IMR-90 (cell line): ENCODE results near the gene GALK1. TPM values are rescaled to one million over a fixed set of nuclear protein-coding genes. Genes with fewer than 3 reads are reported as not detected.
A peak's percentile ranks its signal among the peaks of the same experiment; 100 is the strongest.

Experiments
- ATAC-seq: fragments of 200-7000 bp; cut with Tn5 transposase; 2 replicates; pipeline ENCODE4 v1.9.1; 2020; ENCODE audit warnings: low read depth, mild to moderate bottlenecking, moderate library complexity
- BruUV-seq: library from RNA; stranded (reverse); fragments of 400-500 nt; replicated peaks from 2 replicates; lab custom pipeline; 2021; lab: Mats Ljungman, UMichigan
- CTCF ChIA-PET: fragments of 300-600 bp; formaldehyde crosslinking; extraction: SDS; loops from one replicate; lab custom pipeline; 2021; ENCODE audit warnings: antibody characterized with exemption; lab: Yijun Ruan, JAX
- POLR2A ChIA-PET: fragments of 300-600 bp; sonication (Branson Sonifier 250); formaldehyde crosslinking; loops from one replicate; lab custom pipeline; 2022; ENCODE audit warnings: antibody characterized with exemption; ENCODE audit not compliant: unreplicated experiment; lab: Charles Lee
- DNase-seq: peaks from one replicate; pipeline ENCODE4 v3.0.0; 2013
- H2AFZ ChIP-seq: replicated peaks from 2 replicates; pipeline ENCODE3; 2013; ENCODE audit warnings: low read length, mild to moderate bottlenecking; ENCODE audit not compliant: poor library complexity
- H2AK5ac ChIP-seq: 2 replicates; pipeline ENCODE4 v1.6.1; 2013; ENCODE audit warnings: low read depth, low read length, inconsistent platforms
- H2AK9ac ChIP-seq: replicated peaks from 2 replicates; pipeline ENCODE3; 2013; ENCODE audit warnings: mild to moderate bottlenecking, low read depth, low read length, moderate library complexity; ENCODE audit not compliant: poor library complexity
- H2BK120ac ChIP-seq: 2 replicates; pipeline ENCODE4 v1.6.1; 2013; ENCODE audit warnings: low read depth, low read length, inconsistent platforms
- H2BK15ac ChIP-seq: 3 replicates; pipeline ENCODE4 v1.6.1; 2013; ENCODE audit warnings: low read depth, low read length, inconsistent platforms
- H2BK20ac ChIP-seq: 2 replicates; pipeline ENCODE4 v1.6.1; 2013; ENCODE audit warnings: low read depth, mild to moderate bottlenecking, inconsistent platforms, low read length, moderate library complexity
- H2BK5ac ChIP-seq: 2 replicates; pipeline ENCODE4 v1.6.1; 2013; ENCODE audit warnings: mild to moderate bottlenecking, low read depth, low read length, inconsistent platforms; ENCODE audit not compliant: poor library complexity, severe bottlenecking
- H3K14ac ChIP-seq: replicated peaks from 2 replicates; pipeline ENCODE4 v1.6.1; 2013; ENCODE audit warnings: low read depth, low read length, inconsistent platforms
- H3K18ac ChIP-seq: 2 replicates; pipeline ENCODE4 v1.6.1; 2013; ENCODE audit warnings: low read depth, low read length, control low read depth
- H3K23ac ChIP-seq: 2 replicates; pipeline ENCODE4 v1.6.1; 2013; ENCODE audit warnings: low read depth, low read length, inconsistent platforms
- H3K27ac ChIP-seq: 2 replicates; pipeline ENCODE4 v1.5.1; 2013; ENCODE audit warnings: mild to moderate bottlenecking, control low read depth, low read length; ENCODE audit not compliant: insufficient read depth
- H3K27me3 ChIP-seq: 2 replicates; pipeline ENCODE4 v1.6.1; 2013; ENCODE audit warnings: low read length; ENCODE audit not compliant: control insufficient read depth, insufficient read depth
- H3K36me3 ChIP-seq: 2 replicates; pipeline ENCODE4 v1.6.1; 2013; ENCODE audit warnings: low read length, mixed read lengths; ENCODE audit not compliant: control insufficient read depth, insufficient read depth
- H3K4ac ChIP-seq: 2 replicates; pipeline ENCODE4 v1.6.1; 2013; ENCODE audit warnings: low read depth, low read length, inconsistent platforms
- H3K4me1 ChIP-seq: 2 replicates; pipeline ENCODE4 v1.6.1; 2013; ENCODE audit warnings: low read length, mixed read lengths; ENCODE audit not compliant: control insufficient read depth, insufficient read depth
- H3K4me2 ChIP-seq: 2 replicates; pipeline ENCODE4 v1.6.1; 2013; ENCODE audit warnings: low read depth, mild to moderate bottlenecking, control low read depth, low read length, moderate library complexity
- H3K4me3 ChIP-seq: 2 replicates; pipeline ENCODE4 v1.5.1; 2013; ENCODE audit warnings: low read depth, mild to moderate bottlenecking, control low read depth, low read length, moderate library complexity; ENCODE audit not compliant: insufficient read depth
- H3K56ac ChIP-seq: 2 replicates; pipeline ENCODE4 v1.6.1; 2013; ENCODE audit warnings: low read length, inconsistent platforms; ENCODE audit not compliant: insufficient read depth; ENCODE audit errors: extremely low read depth
- H3K79me1 ChIP-seq, 2 experiments: 2 replicates each; pipeline ENCODE4 v1.6.1; 2013; ENCODE audit warnings: low read length in 2 of 2, inconsistent platforms in 1 of 2, low read depth in 1 of 2
- H3K9ac ChIP-seq: 2 replicates; pipeline ENCODE4 v1.6.1; 2013; ENCODE audit warnings: low read depth, low read length, control low read depth
- H3K9me1 ChIP-seq: 2 replicates; pipeline ENCODE4 v1.6.1; 2013; ENCODE audit warnings: low read length, inconsistent platforms; ENCODE audit not compliant: insufficient read depth
- H3K9me3 ChIP-seq: 2 replicates; pipeline ENCODE4 v1.6.1; 2013; ENCODE audit warnings: low read length; ENCODE audit not compliant: control insufficient read depth, insufficient read depth
- H4K20me1 ChIP-seq: 2 replicates; pipeline ENCODE4 v1.6.1; 2013; ENCODE audit warnings: low read length, inconsistent platforms; ENCODE audit not compliant: insufficient read depth
- H4K5ac ChIP-seq: 2 replicates; pipeline ENCODE4 v1.6.1; 2013; ENCODE audit warnings: mild to moderate bottlenecking, low read depth, low read length, control low read depth
- H4K8ac ChIP-seq, 2 experiments: 2 replicates each; pipeline ENCODE4 v1.6.1; 2013; ENCODE audit warnings: low read depth in 2 of 2, low read length in 2 of 2, control low read depth in 1 of 2, inconsistent platforms in 1 of 2
- H4K91ac ChIP-seq: 2 replicates; pipeline ENCODE4 v1.6.1; 2013; ENCODE audit warnings: low read depth, low read length, inconsistent platforms; ENCODE audit not compliant: insufficient read depth
- BHLHE40 ChIP-seq: fragments of 150-350 bp; IDR thresholded peaks from 2 replicates; pipeline ENCODE4 v1.6.1; 2016; ENCODE audit warnings: mild to moderate bottlenecking, low read depth, low read length
- CEBPB ChIP-seq: IDR thresholded peaks from 2 replicates; pipeline ENCODE4 v1.6.1; 2012; ENCODE audit warnings: low read depth, low read length, improper control_type of control experiment
- CHD1 ChIP-seq: IDR thresholded peaks from 2 replicates; pipeline ENCODE4 v1.6.1; 2012; ENCODE audit warnings: low read depth, low read length, improper control_type of control experiment
- FOS ChIP-seq: fragments of 150-350 bp; IDR thresholded peaks from 2 replicates; pipeline ENCODE4 v1.6.1; 2016; ENCODE audit warnings: low read depth, low read length
- MAFK ChIP-seq: IDR thresholded peaks from 2 replicates; pipeline ENCODE4 v1.6.1; 2012; ENCODE audit warnings: low read depth, low read length, improper control_type of control experiment
- MAZ ChIP-seq: IDR thresholded peaks from 2 replicates; pipeline ENCODE4 v1.6.1; 2012; ENCODE audit warnings: low read depth, mild to moderate bottlenecking, low read length, improper control_type of control experiment, moderate library complexity, borderline replicate concordance
- MXI1 ChIP-seq: IDR thresholded peaks from 2 replicates; pipeline ENCODE4 v1.6.1; 2012; ENCODE audit warnings: low read depth, mild to moderate bottlenecking, low read length, moderate library complexity, borderline replicate concordance
- NFE2L2 ChIP-seq: fragments of 150-350 bp; IDR thresholded peaks from 2 replicates; pipeline ENCODE4 v1.6.1; 2016; ENCODE audit warnings: low read depth, mild to moderate bottlenecking, low read length
- POLR2A ChIP-seq: IDR thresholded peaks from 2 replicates; pipeline ENCODE4 v1.6.1; 2012; ENCODE audit warnings: mild to moderate bottlenecking, low read depth, low read length
- RAD21 ChIP-seq: IDR thresholded peaks from 2 replicates; pipeline ENCODE4 v1.6.1; 2012; ENCODE audit warnings: low read length, improper control_type of control experiment
- RCOR1 ChIP-seq: IDR thresholded peaks from 2 replicates; pipeline ENCODE4 v1.6.1; 2012; ENCODE audit warnings: mild to moderate bottlenecking, low read length, improper control_type of control experiment; ENCODE audit not compliant: insufficient replicate concordance
- RFX5 ChIP-seq: IDR thresholded peaks from 2 replicates; pipeline ENCODE4 v1.8.0; 2012; ENCODE audit warnings: low read depth, mild to moderate bottlenecking, low read length, moderate library complexity
- SMC3 ChIP-seq: fragments of 150-350 bp; IDR thresholded peaks from 2 replicates; pipeline ENCODE4 v1.6.1; 2016; ENCODE audit warnings: low read depth, mild to moderate bottlenecking, antibody characterized with exemption, low read length, moderate library complexity
- USF2 ChIP-seq: fragments of 150-350 bp; IDR thresholded peaks from 2 replicates; pipeline ENCODE4 v1.6.1; 2017; ENCODE audit warnings: mild to moderate bottlenecking, antibody characterized with exemption, low read length, low read depth
- WGBS, 2 experiments: methylation state at CpG; one replicate each; pipeline versions ENCODE4 v1.1.5 to v1.1.7; 2013; ENCODE audit warnings: missing lambda C conversion rate in 2 of 2; ENCODE audit not compliant: insufficient read length in 1 of 2; ENCODE audit errors: extremely low coverage in 2 of 2; 5-methylcytosine and 5-hydroxymethylcytosine counted together
- dilution Hi-C: fragments of 300-500 bp; cut with HindIII; formaldehyde crosslinking; loops from one replicate; pipeline ENCODE4 v1.14.3; 2018; ENCODE audit warnings: low sequenced_read_pairs; ENCODE audit not compliant: unreplicated experiment
- in situ Hi-C: fragments of 300-500 bp; cut with MboI; formaldehyde crosslinking; loops from 3 replicates; pipeline ENCODE4 v1.14.3; 2019; ENCODE audit warnings: low sequenced_read_pairs, inconsistent platforms, mixed read lengths
- intact Hi-C: fragments of 100-400 bp; cut with micrococcal nuclease; formaldehyde crosslinking; loops from 2 replicates; pipeline ENCODE4 v1.10.0; 2022
- polyA plus RNA-seq, 3 experiments: library from polyadenylated mRNA; depleted of rRNA; stranded (reverse); fragments of >200 nt; gene quantifications; 2 replicates each; pipeline ENCODE4 v1.2.3, GENCODE V29; 2012; ENCODE audit warnings: low replicate concordance in 1 of 3
- total RNA-seq: library from RNA; depleted of rRNA; stranded (reverse); fragments of >200 nt; gene quantifications from 2 replicates; pipeline ENCODE4 v1.2.3, GENCODE V29; 2012
- TF ChIP-seq, protein P1 (sequence below): conservative IDR thresholded peaks from 2 replicates; pipeline ENCODE4 v1.5.1; 2012; ENCODE audit warnings: mild to moderate bottlenecking, low read depth, low read length, improper control_type of control experiment
- TF ChIP-seq, protein P2 (sequence below): fragments of 150-350 bp; IDR thresholded peaks from 2 replicates; pipeline ENCODE4 v1.6.1; 2016; ENCODE audit warnings: low read depth, mild to moderate bottlenecking, low read length, moderate library complexity, borderline replicate concordance

Gene GALK1
- total and polyA plus RNA-seq, 2 of the 4 experiments (the other 2 are of a cell fraction), result 19.9 to 21.9 TPM

DNA sequence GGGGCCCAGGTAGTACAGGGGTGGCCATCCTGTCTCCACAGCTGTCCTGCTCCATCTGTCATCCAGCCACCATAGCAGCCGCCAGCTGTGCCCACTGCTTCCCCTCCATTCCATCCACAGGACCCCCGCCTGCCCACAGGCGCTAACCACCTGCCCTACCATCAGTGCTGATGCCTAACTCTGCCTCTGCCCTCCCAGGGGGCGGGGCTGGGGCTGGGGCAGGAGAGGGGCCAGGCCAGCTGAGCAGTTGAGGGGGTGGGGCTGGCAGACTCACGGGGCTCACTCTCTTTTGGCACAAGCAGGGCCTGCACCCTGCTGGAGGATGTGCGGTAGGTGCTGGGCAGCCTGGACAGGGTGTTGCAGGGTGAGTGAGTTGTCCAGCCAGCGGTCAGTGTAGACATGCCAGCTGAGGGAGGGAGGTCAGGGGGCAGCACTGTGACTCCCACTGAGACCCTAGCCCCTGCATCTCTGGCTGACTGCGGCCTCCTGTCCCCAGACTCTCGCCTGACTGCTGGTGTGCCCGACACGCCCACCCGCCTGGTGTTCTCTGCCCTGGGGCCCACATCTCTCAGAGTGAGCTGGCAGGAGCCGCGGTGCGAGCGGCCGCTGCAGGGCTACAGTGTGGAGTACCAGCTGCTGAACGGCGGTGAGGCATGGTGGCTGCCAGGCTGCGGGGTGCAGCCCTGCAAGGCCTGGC, 9.6 kb downstream of the GALK1 start:
- Histone ChIP-seq H3K9me1 (peaks cover 3% of the 10 kb centered on the region; the same call in 1 of the 2 replicates), H3K4me1 (peaks cover 6% of the 10 kb centered on the region), H3K79me1 (no peaks in the 10 kb centered on the region), H3K18ac (no peak overlapping the region), H3K4ac (no peak overlapping the region), H2AK5ac (no peak overlapping the region), H3K14ac (no peak overlapping the region), H2BK20ac (no peak overlapping the region), H4K5ac (no peak overlapping the region), H2BK5ac (no peak overlapping the region), H4K20me1 (no peaks in the 10 kb centered on the region), H3K56ac (no peak overlapping the region), H2AFZ (no peak overlapping the region), H2BK120ac (no peak overlapping the region), H3K9ac (no peak overlapping the region), H3K36me3 (no peaks in the 10 kb centered on the region), H3K9me3 (no peaks in the 10 kb centered on the region), H2AK9ac (peak overlapping the region; percentile 76), H3K27ac (no peak overlapping the region), H4K8ac (no peak overlapping the region), H2BK15ac (no peak overlapping the region), H3K4me3 (no peak overlapping the region), H3K27me3 (no peaks in the 10 kb centered on the region; the same call in 1 of the 2 replicates), H3K4me2 (no peak overlapping the region), H4K91ac (no peak overlapping the region), H3K23ac (no peak overlapping the region)
- 80% methylated on average over 5 of the region's 20 CpGs; no CpG with 5 or more reads in 1 of the 2 experiments for WGBS, 2 experiments
- CTCF ChIA-PET, result no interaction called here
- ATAC-seq (no peak), DNase-seq (no peak)
- intact Hi-C loops (no loop called here), in situ Hi-C loops (no loop called here), dilution Hi-C loops (no loop called here)
- POLR2A ChIA-PET, result interaction anchor here (0.5 kb wide), 1 partner anchor 20 kb away, joined by 3 read pairs; no protein-coding TSS in a partner anchor
- BruUV-seq, result no TSS peak
- TF ChIP-seq CEBPB (no peak), RCOR1 (no peak), USF2 (no peak), MAFK (no peak), NFE2L2 (no peak), MAZ (no peak), FOS (no peak), MXI1 (no peak), POLR2A (no peak), RAD21 (no peak), BHLHE40 (no peak), CHD1 (no peak), RFX5 (no peak), SMC3 (no peak)
- TF ChIP-seq, protein P1, sequence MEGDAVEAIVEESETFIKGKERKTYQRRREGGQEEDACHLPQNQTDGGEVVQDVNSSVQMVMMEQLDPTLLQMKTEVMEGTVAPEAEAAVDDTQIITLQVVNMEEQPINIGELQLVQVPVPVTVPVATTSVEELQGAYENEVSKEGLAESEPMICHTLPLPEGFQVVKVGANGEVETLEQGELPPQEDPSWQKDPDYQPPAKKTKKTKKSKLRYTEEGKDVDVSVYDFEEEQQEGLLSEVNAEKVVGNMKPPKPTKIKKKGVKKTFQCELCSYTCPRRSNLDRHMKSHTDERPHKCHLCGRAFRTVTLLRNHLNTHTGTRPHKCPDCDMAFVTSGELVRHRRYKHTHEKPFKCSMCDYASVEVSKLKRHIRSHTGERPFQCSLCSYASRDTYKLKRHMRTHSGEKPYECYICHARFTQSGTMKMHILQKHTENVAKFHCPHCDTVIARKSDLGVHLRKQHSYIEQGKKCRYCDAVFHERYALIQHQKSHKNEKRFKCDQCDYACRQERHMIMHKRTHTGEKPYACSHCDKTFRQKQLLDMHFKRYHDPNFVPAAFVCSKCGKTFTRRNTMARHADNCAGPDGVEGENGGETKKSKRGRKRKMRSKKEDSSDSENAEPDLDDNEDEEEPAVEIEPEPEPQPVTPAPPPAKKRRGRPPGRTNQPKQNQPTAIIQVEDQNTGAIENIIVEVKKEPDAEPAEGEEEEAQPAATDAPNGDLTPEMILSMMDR, result no peak
- TF ChIP-seq, protein P2, sequence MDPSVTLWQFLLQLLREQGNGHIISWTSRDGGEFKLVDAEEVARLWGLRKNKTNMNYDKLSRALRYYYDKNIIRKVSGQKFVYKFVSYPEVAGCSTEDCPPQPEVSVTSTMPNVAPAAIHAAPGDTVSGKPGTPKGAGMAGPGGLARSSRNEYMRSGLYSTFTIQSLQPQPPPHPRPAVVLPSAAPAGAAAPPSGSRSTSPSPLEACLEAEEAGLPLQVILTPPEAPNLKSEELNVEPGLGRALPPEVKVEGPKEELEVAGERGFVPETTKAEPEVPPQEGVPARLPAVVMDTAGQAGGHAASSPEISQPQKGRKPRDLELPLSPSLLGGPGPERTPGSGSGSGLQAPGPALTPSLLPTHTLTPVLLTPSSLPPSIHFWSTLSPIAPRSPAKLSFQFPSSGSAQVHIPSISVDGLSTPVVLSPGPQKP, result no peak
